Measurements from ENCODE around the gene COPS7B.

DNA sequence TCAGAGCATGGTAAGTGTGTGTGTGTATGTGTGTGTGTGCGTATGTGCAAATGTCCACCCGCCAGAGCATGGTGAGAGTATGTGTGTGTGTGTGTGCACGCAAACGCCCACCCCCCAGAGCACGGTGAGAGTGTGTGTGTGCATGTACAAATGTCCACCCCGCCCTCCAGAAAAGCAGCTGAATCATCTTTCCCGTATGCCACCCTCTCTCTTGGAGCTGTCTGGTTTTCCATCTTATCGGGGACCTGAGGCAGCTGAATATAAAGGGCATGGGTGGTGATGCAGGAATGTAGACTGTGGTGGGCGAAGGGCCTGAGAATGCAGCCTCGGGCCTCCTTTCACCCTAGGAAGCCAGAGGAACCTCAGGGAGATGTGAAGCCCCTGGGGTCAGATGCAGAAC lies 66.9 kb downstream of the COPS7B start:
- no peak for TF ChIP-seq GATA3 (IDR thresholded peaks at IDR 0.05; ENCODE audit: low read depth, low read length)
- no peak for TF ChIP-seq GATA2 (IDR thresholded peaks at IDR 0.05; ENCODE audit: low read depth, low read length)
